Measurements from ENCODE around the gene AMER3.
"Not testable (repeated sequence)": the region's sequence is repeated elsewhere in the genome, so short reads cannot be mapped to it uniquely, and the experiment has no call there.

Gene AMER3

DNA sequence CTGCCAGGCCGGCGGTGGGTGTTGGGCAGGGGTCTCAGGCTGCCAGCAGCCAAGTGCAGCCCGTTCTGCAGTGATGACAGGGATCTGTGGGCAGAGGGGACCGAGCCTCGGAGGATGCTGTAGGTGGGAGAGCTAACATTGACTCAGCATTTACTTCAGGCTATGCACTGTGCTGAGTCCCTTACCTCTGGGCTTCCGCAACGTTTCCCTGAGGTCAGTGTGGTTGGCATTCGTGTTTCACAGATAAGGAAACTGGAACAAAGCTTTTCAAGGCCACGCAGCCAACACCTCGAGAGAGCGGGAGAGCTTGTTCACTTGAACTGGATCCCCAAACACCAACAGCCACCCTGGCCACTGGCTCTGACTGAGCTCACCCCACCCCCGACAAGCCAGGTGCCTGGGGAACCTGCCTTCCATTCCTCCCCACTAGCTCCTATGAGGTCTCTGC is 27.3 kb upstream of the AMER3 start:
- TF ChIP-seq, protein P1, sequence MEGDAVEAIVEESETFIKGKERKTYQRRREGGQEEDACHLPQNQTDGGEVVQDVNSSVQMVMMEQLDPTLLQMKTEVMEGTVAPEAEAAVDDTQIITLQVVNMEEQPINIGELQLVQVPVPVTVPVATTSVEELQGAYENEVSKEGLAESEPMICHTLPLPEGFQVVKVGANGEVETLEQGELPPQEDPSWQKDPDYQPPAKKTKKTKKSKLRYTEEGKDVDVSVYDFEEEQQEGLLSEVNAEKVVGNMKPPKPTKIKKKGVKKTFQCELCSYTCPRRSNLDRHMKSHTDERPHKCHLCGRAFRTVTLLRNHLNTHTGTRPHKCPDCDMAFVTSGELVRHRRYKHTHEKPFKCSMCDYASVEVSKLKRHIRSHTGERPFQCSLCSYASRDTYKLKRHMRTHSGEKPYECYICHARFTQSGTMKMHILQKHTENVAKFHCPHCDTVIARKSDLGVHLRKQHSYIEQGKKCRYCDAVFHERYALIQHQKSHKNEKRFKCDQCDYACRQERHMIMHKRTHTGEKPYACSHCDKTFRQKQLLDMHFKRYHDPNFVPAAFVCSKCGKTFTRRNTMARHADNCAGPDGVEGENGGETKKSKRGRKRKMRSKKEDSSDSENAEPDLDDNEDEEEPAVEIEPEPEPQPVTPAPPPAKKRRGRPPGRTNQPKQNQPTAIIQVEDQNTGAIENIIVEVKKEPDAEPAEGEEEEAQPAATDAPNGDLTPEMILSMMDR (IDR thresholded peaks at IDR 0.05; ENCODE audit: low read length, missing control alignments): no peak

DNA sequence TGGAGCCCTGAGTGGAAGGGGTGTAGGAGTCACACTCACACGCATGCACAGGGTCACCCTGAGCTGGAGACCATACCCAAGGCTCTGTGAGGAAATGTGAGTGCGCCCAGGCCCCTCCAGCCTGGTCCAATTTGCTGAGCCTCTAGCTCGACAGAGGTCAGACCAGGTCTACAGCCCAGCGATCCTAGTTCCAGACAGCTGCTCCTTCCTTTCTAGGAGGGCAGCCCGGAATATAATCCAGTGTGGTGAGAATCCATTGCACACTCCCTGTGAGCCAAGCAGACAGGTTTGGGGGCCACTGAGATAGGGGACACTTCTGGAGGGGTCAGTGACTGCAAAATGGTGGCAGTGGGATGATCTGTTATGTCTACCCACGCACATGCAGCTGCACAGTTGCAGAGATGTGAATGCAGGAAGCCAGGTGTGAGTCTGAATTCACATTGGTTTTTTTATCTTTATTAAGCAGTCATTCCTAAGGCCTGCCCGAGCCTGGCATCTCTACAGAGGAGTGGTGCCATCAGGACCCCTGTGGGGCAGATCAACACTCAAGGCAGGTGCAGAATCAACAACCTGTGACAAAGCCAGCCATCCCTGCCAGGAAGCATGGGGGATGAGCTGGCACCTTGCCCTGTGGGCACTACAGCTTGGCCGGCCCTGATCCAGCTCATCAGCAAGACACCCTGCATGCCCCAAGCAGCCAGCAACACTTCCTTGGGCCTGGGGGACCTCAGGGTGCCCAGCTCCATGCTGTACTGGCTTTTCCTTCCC is 26.6 kb upstream of the AMER3 start, which contains the start of gene GPR148:
Gene GPR148 (plus strand): TSS at position 522 of the 768 bp plus-strand sequence. CDS start 82 bp downstream, at position 604.
- no peak within 1 kb of the TSS for H3K4me3 ChIP-seq (replicated peaks; ENCODE audit: low read depth, low read length)
- no peak for DNase-seq (ENCODE audit: low read depth)
- TF ChIP-seq, protein P1 (IDR thresholded peaks at IDR 0.05; ENCODE audit: low read length, missing control alignments): no peak

More for the DNA sequence above, 27.3 kb upstream of the AMER3 start:
- H3K4me3 ChIP-seq (replicated peaks; ENCODE audit: low read depth, low read length): no peak overlapping the region
- DNase-seq (ENCODE audit: low read depth): peak; percentile 4

DNA sequence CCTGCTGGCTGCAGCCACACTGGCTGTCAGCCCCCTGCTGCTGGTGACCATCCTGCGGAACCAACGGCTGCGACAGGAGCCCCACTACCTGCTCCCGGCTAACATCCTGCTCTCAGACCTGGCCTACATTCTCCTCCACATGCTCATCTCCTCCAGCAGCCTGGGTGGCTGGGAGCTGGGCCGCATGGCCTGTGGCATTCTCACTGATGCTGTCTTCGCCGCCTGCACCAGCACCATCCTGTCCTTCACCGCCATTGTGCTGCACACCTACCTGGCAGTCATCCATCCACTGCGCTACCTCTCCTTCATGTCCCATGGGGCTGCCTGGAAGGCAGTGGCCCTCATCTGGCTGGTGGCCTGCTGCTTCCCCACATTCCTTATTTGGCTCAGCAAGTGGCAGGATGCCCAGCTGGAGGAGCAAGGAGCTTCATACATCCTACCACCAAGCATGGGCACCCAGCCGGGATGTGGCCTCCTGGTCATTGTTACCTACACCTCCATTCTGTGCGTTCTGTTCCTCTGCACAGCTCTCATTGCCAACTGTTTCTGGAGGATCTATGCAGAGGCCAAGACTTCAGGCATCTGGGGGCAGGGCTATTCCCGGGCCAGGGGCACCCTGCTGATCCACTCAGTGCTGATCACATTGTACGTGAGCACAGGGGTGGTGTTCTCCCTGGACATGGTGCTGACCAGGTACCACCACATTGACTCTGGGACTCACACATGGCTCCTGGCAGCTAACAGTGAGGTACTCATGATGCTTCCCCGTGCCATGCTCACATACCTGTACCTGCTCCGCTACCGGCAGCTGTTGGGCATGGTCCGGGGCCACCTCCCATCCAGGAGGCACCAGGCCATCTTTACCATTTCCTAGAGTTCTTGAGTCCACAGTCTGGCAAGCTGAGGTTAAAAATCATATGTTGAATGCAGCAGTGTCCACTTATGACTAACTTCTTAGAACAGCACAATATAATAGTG is 25.7 kb upstream of the AMER3 start:
- DNase-seq (ENCODE audit: low read depth): no peak
- TF ChIP-seq, protein P1 (IDR thresholded peaks at IDR 0.05; ENCODE audit: low read length, missing control alignments): no peak

DNA sequence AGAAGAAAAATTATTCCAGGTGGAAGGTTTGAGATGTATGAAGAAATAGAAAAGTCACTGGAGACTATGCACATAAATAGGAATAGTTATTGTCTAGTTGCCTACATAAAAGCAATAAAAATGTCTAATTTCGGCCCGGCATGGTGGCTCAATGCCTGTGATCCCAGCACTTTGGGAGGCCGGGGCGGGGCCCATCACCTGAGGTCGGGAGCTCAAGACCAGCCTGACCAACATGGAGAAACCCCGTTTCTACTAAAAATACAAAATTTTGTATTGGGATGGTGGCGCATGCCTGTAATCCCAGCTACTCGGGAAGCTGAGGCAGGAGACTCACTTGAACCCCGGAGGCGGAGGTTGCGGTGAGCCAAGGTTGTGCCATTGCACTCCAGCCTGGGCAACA is 23.1 kb upstream of the AMER3 start:
- not testable (repeated sequence) for DNase-seq (ENCODE audit: low read depth); H3K4me3 ChIP-seq (replicated peaks; ENCODE audit: low read depth, low read length)

More for the DNA sequence above, 25.7 kb upstream of the AMER3 start:
- H3K4me3 ChIP-seq (replicated peaks; ENCODE audit: low read depth, low read length): no peak overlapping the region

DNA sequence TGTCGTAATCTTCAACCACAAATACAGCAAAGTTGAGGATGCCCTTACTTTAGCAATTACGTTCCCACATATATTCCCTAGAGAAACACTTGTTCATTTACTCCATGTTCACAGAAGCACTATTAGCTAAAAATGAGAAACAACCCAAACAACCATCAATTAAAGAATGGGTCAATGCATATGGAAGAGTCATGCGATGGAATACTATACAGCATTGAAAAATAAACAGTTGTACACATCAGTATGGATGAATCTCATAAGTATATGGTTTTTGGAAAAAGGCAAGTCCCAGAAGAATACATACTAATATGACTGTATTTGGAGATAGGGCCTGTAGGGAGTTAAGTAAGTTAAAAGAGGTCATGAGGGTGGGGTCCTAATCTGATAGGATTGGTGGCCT is 20.1 kb upstream of the AMER3 start:
- DNase-seq (ENCODE audit: low read depth): no peak
- H3K4me3 ChIP-seq (replicated peaks; ENCODE audit: low read depth, low read length): no peak overlapping the region
- TF ChIP-seq, protein P1 (IDR thresholded peaks at IDR 0.05; ENCODE audit: low read length, missing control alignments): no peak

DNA sequence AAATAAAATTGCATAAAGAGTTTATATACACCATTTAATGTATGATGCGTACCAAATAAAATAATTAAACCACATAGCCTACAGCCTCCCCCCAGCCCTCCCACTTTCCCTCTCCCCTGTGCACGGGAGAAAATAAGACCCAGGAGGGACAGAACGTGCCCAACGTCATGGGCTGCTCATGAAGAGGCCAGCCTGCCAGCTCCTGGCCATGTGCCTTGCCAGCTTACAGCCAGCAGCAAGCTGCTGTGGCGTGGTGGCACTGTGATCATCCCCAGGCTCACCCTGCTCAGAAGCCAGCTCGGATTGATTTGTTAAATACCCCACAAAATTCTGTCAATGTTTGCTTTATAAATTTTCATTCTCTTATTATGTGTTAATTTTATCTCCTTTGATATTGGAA is 18.9 kb upstream of the AMER3 start:
- H3K4me3 ChIP-seq (replicated peaks; ENCODE audit: low read depth, low read length): no peak overlapping the region
- TF ChIP-seq, protein P1 (IDR thresholded peaks at IDR 0.05; ENCODE audit: low read length, missing control alignments): no peak
- no peak for DNase-seq (ENCODE audit: low read depth)

DNA sequence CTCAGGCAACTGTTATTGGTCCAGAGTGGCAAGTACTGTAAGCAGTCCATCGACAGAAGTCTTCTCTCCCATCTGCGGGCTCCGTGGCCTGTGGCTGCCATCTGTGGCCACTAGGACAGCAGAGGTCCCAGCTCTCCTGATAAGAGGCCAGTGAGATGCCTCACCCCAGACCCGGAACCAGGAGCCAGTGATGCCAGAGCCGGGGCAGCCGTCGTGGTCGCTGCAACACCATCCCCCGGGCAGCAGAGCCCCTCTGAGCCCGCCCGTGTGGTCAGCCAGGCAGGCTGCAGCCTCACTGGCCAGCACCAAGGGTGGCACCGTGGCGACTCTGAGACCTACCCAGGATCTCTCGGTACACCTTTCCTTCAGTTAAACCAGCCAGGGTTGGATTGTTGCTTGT is 17.7 kb upstream of the AMER3 start:
- no peak overlapping the region for H3K4me3 ChIP-seq (replicated peaks; ENCODE audit: low read depth, low read length)
- no peak for DNase-seq (ENCODE audit: low read depth)
- TF ChIP-seq, protein P1 (IDR thresholded peaks at IDR 0.05; ENCODE audit: low read length, missing control alignments): no peak

Measured in fibroblast of pulmonary artery (primary cell).